GM12873 (cell line): Measurements from ENCODE around the gene JUND.

Experiments used
- TF ChIP-seq, protein P1 (sequence below): IDR thresholded peaks from 2 replicates; pipeline ENCODE4 v1.5.1; 2012; ENCODE audit warnings: low read depth, mild to moderate bottlenecking, moderate library complexity, low read length, control low read depth; ENCODE audit not compliant: insufficient read depth; ENCODE audit errors: missing control alignments

JUND gene

DNA sequence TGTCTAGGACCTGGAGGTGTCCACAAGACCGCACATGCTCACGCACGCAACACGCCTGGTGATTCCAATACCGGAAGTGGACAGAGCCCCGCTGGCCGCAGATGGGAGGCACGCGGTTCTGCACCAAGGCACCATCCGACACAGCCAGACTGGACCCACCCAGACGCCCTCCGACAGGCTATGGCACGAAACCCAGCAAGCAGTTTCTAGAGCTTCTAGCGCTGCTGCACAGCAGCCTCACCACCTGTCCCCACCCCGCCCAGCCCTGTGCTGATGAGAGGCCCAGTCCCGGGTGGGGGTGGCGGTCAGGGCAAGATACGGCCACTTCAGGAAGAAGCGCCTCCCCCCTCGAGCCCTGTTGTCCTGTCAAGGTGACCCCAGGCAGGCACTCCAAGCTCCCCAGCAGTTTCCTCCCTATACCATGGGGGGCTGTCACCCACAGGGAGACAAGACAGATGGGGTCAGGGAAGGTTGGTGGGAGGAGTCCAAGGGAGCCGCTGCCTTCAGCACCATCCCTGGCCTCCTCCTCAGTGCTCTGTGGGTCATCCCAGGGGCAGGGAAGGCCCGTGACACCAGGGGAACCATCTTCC lies 30.2 kb upstream of the JUND start:
- TF ChIP-seq, protein P1, sequence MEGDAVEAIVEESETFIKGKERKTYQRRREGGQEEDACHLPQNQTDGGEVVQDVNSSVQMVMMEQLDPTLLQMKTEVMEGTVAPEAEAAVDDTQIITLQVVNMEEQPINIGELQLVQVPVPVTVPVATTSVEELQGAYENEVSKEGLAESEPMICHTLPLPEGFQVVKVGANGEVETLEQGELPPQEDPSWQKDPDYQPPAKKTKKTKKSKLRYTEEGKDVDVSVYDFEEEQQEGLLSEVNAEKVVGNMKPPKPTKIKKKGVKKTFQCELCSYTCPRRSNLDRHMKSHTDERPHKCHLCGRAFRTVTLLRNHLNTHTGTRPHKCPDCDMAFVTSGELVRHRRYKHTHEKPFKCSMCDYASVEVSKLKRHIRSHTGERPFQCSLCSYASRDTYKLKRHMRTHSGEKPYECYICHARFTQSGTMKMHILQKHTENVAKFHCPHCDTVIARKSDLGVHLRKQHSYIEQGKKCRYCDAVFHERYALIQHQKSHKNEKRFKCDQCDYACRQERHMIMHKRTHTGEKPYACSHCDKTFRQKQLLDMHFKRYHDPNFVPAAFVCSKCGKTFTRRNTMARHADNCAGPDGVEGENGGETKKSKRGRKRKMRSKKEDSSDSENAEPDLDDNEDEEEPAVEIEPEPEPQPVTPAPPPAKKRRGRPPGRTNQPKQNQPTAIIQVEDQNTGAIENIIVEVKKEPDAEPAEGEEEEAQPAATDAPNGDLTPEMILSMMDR = no peak

DNA sequence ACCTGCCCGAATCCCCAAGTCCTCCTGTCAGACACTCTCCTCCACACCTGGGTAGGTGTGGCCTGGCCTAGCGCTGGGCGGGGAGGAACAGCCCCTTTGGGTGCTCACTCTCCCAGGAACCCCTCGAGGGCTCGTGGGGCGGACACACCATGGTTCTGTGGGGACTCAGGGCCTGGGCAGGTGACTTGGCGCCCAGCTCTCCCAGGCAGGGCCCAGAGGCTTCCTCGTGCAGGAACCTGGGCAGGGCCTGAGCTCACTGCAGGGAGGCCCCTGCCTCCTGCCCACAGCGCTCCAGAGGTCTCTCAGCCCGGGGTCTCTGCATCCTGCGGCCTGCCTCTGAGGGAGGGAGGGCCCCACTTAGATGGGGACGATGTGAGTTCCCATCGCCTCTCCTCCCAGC lies 29.5 kb upstream of the JUND start:
- TF ChIP-seq, protein P1 = no peak

- TF ChIP-seq, protein P1 = no peak
Measured at GRCh38 chr19:18310118-18310909, 28.9 kb upstream of the JUND start.

GRCh38 chr19:18309525-18310064 lies 28.2 kb upstream of the JUND start:
- TF ChIP-seq, protein P1 = no peak

DNA sequence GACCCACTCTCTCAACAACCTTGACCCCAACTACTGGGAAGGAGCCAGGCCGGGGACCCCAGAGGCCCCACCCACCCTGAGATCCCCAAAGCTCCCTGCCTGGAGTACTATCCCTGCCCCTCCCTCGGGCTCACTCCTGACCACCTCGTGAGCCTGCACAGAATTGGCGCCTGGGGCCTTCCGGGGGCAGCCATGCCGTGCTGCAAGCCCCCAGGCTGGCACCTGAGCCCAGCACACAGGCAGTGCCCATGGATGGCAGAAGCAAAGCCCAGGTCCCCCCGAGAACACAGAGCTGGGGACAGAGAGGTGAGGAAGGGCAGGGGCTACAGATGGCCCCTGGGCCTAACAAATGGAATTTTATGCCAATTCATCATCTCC lies 27.5 kb upstream of the JUND start:
- TF ChIP-seq, protein P1 = no peak

DNA sequence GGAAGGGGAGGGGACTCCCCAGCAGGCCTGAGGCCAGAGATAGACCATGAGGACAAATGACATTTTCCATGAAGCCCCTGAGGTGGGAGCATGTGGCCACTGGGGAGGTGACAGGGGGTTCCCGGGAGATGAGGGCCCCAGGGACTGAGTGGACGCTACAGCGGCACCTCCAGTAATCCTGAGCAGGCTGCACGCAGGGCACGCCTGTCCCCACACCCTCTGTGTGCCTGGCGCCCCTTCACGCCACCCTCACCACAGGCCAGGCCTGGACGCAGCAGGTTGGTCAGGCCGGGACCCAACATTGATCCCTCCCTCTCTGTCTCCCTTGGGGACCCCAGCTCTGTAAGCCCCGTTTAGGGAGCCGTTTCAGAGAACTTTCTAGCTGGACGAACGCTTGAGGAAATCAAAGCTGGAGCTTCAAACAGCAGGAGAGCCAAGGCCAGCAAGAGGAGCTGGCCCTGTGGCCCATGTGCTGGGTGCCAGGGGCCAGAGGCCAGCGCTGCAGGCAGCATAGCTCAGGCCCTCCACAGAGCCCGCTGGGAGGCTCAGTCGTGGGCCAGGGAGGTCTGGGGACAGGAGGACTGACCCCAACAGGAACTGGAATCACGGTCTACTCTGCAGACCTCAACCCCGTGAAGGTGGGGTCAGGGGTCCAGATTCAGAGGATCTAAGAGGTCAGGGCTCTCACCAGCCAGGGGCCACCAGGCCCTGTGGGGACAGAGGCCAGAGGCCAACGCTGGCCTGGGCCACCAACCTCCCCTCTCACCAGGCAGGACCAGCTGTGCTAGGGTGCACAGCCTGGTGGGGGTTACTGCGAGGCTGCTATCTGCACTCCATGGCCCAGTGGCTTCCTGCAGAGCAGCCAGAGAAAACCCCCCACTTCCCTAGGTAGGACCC lies 26.9 kb upstream of the JUND start:
- TF ChIP-seq, protein P1 = no peak

DNA sequence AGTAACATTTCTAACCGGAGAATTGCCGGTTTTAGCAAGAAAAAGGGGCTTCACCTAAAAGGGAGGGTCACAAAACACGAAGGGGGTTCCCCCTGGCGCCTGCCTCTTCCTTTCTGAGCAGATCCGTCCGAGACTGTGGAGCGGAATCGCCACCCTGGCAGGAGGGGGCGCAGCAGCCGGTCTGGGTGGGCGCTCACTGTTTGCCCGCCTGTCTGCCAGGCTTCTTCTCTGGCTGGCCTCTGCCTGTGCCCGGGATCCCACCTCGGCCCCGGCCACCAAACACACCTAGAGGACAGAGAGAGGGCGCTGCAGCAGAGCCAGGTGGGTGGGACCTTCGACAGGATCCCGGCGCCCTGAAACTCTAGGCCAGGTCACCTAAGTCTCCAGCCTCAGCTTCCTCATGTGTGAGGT lies 25.9 kb upstream of the JUND start:
- TF ChIP-seq, protein P1 = no peak
